ENCODE measurements around the gene GAL. TPM values are rescaled to one million over a fixed set of nuclear protein-coding genes. Genes with fewer than 3 reads are reported as not detected.

The GAL gene
- total RNA-seq, 1 experiment from 2014 or later: 65.2 TPM

GRCh38 chr11:68665436-68665835, 18.9 kb upstream of the GAL start:
- Histone ChIP-seq H3K27me3 (ENCODE audit: insufficient read depth, low read length) (no peaks in the 10 kb centered on the region), H3K18ac (ENCODE audit: insufficient read length, low read depth, low read length) (no peak overlapping the region), H2BK20ac (ENCODE audit: low read depth, low read length, poor library complexity, severe bottlenecking) (no peak overlapping the region), H3K56ac (ENCODE audit: insufficient read length, low read depth, low read length) (no peak overlapping the region), H3K23me2 (ENCODE audit: insufficient read length, low read depth, low read length, poor library complexity, severe bottlenecking) (no peaks in the 10 kb centered on the region), H3K79me1 (ENCODE audit: insufficient read depth, low read depth, low read length, poor library complexity, severe bottlenecking) (no peaks in the 10 kb centered on the region), H2AK5ac (ENCODE audit: insufficient read length, low read length) (no peak overlapping the region), H3T11ph (ENCODE audit: low read length) (no peak overlapping the region), H3K79me2 (ENCODE audit: insufficient read depth, low read length) (no peaks in the 10 kb centered on the region), H4K91ac (ENCODE audit: insufficient read length, low read depth, low read length) (no peak overlapping the region), H3K9me3 (ENCODE audit: control insufficient read depth, low read depth, low read length) (no peaks in the 10 kb centered on the region), H3K9ac (ENCODE audit: extremely low read depth, insufficient read length, low read length) (no peak overlapping the region), H2BK120ac (ENCODE audit: low read depth, low read length, poor library complexity, severe bottlenecking) (no peak overlapping the region), H2AFZ (ENCODE audit: low read length) (no peak overlapping the region), H3K4me2 (ENCODE audit: insufficient read depth, insufficient read length, low read length) (no peak overlapping the region), H3K23ac (ENCODE audit: insufficient read length, low read depth, low read length) (no peak overlapping the region), H2BK12ac (ENCODE audit: insufficient read length, low read depth, low read length) (no peak overlapping the region), H3K4me1 (ENCODE audit: insufficient read depth, low read length) (no peaks in the 10 kb centered on the region; the same call in 1 of the 2 replicates), H4K20me1 (ENCODE audit: control insufficient read depth, insufficient read depth, insufficient read length) (no peaks in the 10 kb centered on the region), H2BK5ac (ENCODE audit: insufficient read length, low read length) (no peak overlapping the region), H2BK15ac (ENCODE audit: low read depth, low read length) (no peak overlapping the region), H3K4ac (ENCODE audit: low read depth, low read length) (no peak overlapping the region), H4K5ac (ENCODE audit: insufficient read length, low read depth, low read length) (no peak overlapping the region), H4K8ac (replicated peaks; ENCODE audit: insufficient read length, low read depth, low read length) (no peak overlapping the region), H3K14ac (ENCODE audit: insufficient read depth, low read length) (no peak overlapping the region), H3K27ac (ENCODE audit: insufficient read length, low read depth, low read length) (no peak overlapping the region)
- Mint-ChIP-seq H3K27ac (no peak overlapping the region), H3K9me3 (peaks cover 3 to 6% of the 10 kb centered on the region in 2 experiments; a peak in 4 of 5 replicates), H3K4me1 (peaks cover 5 to 8% of the 10 kb centered on the region in 2 experiments), H3K36me3 (ENCODE audit: insufficient read depth in 1 of 3, low read depth in 3 of 3) (no peaks in the 10 kb centered on the region), H3K27me3 (ENCODE audit: low read depth) (peaks cover 6% of the 10 kb centered on the region), H3K4me3 (no peak overlapping the region)
- DNase-seq: no peak
- WGBS (ENCODE audit: extremely low coverage, insufficient read length, low lambda C conversion rate): no CpG with 5 or more reads among the region's 16 CpGs
- no peak for TF ChIP-seq CTCF (conservative IDR thresholded peaks at IDR 0.05)
